Ovary (tissue), 9 donors: ENCODE results near the gene CFAP299. TPM values are rescaled to one million over a fixed set of nuclear protein-coding genes. Genes with fewer than 3 reads are reported as not detected.
"Not testable (repeated sequence)": the region's sequence is repeated elsewhere in the genome, so short reads cannot be mapped to it uniquely, and the experiment has no call there.

Experiments used
- DNase-seq, 5 donors: peaks; one replicate each; pipeline ENCODE4 v3.0.0-alpha.2; 2019 to 2020
- H3K27ac ChIP-seq, 2 donors: fragments of 200-600 bp; one replicate each; pipeline versions ENCODE4 v1.5.1 to v1.8.0; 2019 to 2022
- H3K27me3 ChIP-seq: fragments of 200-600 bp; one replicate; pipeline ENCODE4 v1.8.0; 2022
- H3K36me3 ChIP-seq: fragments of 200-600 bp; sonication (generic); one replicate; pipeline ENCODE4 v1.5.1; 2019
- H3K4me1 ChIP-seq: one replicate; pipeline ENCODE4 v1.8.1; 2013; ENCODE audit warnings: mild to moderate bottlenecking, moderate library complexity; ENCODE audit not compliant: insufficient read depth
- H3K4me3 ChIP-seq: fragments of 200-600 bp; sonication (generic); one replicate; pipeline ENCODE4 v1.5.1; 2017
- H3K9me3 ChIP-seq, 2 donors: fragments of 200-600 bp in 1 of 2; sonication (generic) in 1 of 2; one replicate each; pipeline versions ENCODE4 v1.5.1 to v1.8.1; 2013 to 2019; ENCODE audit warnings: mild to moderate bottlenecking in 1 of 2, moderate library complexity in 1 of 2
- EP300 ChIP-seq: sonication (generic); formaldehyde crosslinking; IDR thresholded peaks from one replicate; pipeline ENCODE4 v1.6.1; 2017; ENCODE audit warnings: antibody characterized with exemption
- POLR2A ChIP-seq: fragments of 450-650 bp; IDR thresholded peaks from one replicate; pipeline ENCODE4 v1.6.1; 2017; ENCODE audit warnings: antibody characterized with exemption, mild to moderate bottlenecking, moderate library complexity
- WGBS, 3 donors: extraction: QIAGEN DNeasy Blood & Tissue Kit in 1 of 3; methylation state at CpG; one replicate each; pipeline versions ENCODE4 v1.1.5 to v1.1.7; 2013 to 2017; 5-methylcytosine and 5-hydroxymethylcytosine counted together
- intact Hi-C, 4 donors: fragments of 100-400 bp; cut with DNase I; formaldehyde crosslinking; loops; one replicate each; pipeline versions ENCODE4 v1.11.0 to v1.15.1; 2022 to 2023
- polyA plus RNA-seq, 2 donors: library from polyadenylated mRNA; stranded (reverse); fragments of 200-250 nt in 1 of 2; fragments of 350-450 nt in 1 of 2; fragmentation: Illumina TruSeq in 1 of 2; extraction: RNeasy Lipid Tissue Mini Kit (QIAGEN cat#74804) in 1 of 2; gene quantifications; one replicate each; pipeline ENCODE4 v1.2.3, GENCODE V29; 2013 to 2014
- total RNA-seq, 7 donors: library from RNA; depleted of rRNA in 2 of 7; stranded (reverse); fragments of >200 nt in 2 of 7; fragmentation: NEBNext Ultra II Directional in 3 of 7; extraction: Animal tissue kit (Norgen Biotek cat#: 25700) in 3 of 7; gene quantifications; one replicate each; pipeline versions ENCODE4 v1.1.0 to v1.2.4, GENCODE V29; 2016 to 2023
- TF ChIP-seq, protein P1 (sequence below), 3 donors: fragments of 450-650 bp in 2 of 3; fragments of 200-600 bp in 1 of 3; IDR thresholded peaks; one replicate each; pipeline versions ENCODE4 v1.5.1 to v1.8.0; 2016 to 2022; ENCODE audit warnings: antibody characterized with exemption in 3 of 3, mild to moderate bottlenecking in 1 of 3
- donor health status: DM: no; HTN: no; CAD: no; lungs with moderate emphysema.
- donor health status: DM: no; HTN: no; CAD: no.
- donor health status: Bipolar disorder and iron deficiency.
- donor health status: DM: yes; HTN: yes; CAD: no.
- donor health status: DM: no; HTN: no; CAD: no.
- donor health status: DM: yes; HTN: yes; CAD: no.

The CFAP299 gene
- total and polyA plus RNA-seq, 9 donors = 0.32 to 17.0 (median 0.97) TPM; not detected in 2

- Histone ChIP-seq H3K36me3 (no peaks in the 10 kb centered on the region), H3K27me3 (no peaks in the 10 kb centered on the region), H3K27ac (no peak overlapping the region), H3K4me3 (no peak overlapping the region), H3K9me3 (no peaks in the 10 kb centered on the region), H3K4me1 (no peaks in the 10 kb centered on the region)
- intact Hi-C loops = no loop called here
- no peak for DNase-seq
- TF ChIP-seq EP300 = no peak
- TF ChIP-seq, protein P1, sequence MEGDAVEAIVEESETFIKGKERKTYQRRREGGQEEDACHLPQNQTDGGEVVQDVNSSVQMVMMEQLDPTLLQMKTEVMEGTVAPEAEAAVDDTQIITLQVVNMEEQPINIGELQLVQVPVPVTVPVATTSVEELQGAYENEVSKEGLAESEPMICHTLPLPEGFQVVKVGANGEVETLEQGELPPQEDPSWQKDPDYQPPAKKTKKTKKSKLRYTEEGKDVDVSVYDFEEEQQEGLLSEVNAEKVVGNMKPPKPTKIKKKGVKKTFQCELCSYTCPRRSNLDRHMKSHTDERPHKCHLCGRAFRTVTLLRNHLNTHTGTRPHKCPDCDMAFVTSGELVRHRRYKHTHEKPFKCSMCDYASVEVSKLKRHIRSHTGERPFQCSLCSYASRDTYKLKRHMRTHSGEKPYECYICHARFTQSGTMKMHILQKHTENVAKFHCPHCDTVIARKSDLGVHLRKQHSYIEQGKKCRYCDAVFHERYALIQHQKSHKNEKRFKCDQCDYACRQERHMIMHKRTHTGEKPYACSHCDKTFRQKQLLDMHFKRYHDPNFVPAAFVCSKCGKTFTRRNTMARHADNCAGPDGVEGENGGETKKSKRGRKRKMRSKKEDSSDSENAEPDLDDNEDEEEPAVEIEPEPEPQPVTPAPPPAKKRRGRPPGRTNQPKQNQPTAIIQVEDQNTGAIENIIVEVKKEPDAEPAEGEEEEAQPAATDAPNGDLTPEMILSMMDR (IDR thresholded peaks at IDR 0.05) = no peak
- WGBS, 3 donors = 90 to 92% (median 91%) methylated on average over 3 of the region's 3 CpGs
Measured at GRCh38 chr4:80311130-80311529, 24.4 kb upstream of the CFAP299 start.

DNA sequence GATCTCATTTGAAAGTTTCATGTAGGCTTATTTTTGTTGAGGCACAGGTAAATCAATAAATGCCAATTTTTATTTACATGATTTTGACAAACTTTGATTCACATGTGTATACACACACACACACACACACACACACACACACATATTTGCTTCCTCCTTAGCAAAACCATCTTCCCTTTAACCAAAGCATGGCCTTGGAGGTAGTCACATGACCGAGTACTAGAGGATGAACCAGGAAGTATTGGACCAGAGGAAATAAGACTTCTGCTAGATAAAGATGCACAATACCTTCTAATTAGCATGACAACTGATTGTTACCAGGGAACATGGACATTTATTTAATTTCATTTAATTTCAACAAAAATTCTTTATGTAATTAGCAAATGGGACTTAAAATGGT, 23.4 kb upstream of the CFAP299 start:
- WGBS, 3 donors = 87 to 90% (median 88%) methylated on average over 1 of the region's 1 CpG
- Histone ChIP-seq H3K36me3 (no peaks in the 10 kb centered on the region), H3K27me3 (no peaks in the 10 kb centered on the region), H3K27ac (no peak overlapping the region), H3K4me1 (no peaks in the 10 kb centered on the region), H3K4me3 (no peak overlapping the region), H3K9me3 (no peaks in the 10 kb centered on the region)
- DNase-seq = no peak
- intact Hi-C loops = no loop called here
- TF ChIP-seq EP300 = no peak
- TF ChIP-seq, protein P1 (IDR thresholded peaks at IDR 0.05) = no peak
- no peak for TF ChIP-seq POLR2A

DNA sequence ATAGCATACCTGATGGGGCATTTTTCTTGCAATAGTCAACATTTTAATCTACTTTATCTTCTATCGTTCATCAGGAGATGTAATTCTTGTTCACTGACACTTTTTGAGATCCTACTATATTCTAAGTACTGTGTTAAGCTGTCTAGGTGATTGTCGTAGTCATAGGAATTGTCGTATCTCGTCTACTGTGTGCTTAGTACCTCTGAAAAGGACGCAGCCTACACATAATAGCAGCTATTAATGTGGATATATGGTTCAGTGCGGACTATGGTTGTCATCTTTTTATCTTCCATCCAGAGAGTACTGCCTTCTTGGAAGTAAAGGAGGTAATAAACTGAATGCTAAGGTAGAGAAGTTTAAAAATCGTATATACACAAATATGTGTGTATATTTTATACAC, 21.9 kb upstream of the CFAP299 start:
- Histone ChIP-seq H3K36me3 (no peaks in the 10 kb centered on the region), H3K4me1 (no peaks in the 10 kb centered on the region), H3K4me3 (no peak overlapping the region), H3K27ac (no peak overlapping the region), H3K9me3 (no peaks in the 10 kb centered on the region), H3K27me3 (no peaks in the 10 kb centered on the region)
- intact Hi-C loops = no loop called here
- TF ChIP-seq EP300 (no peak), POLR2A (no peak)
- TF ChIP-seq, protein P1 (IDR thresholded peaks at IDR 0.05) = no peak
- 81 to 92% (median 86%) methylated on average over 7 of the region's 7 CpGs for WGBS, 3 donors
- DNase-seq = no peak

- H3K4me3 ChIP-seq, H3K27ac ChIP-seq, H3K4me1 ChIP-seq, H3K27me3 ChIP-seq, H3K36me3 ChIP-seq, intact Hi-C loops, DNase-seq, H3K9me3 ChIP-seq: not testable (repeated sequence)
Measured at GRCh38 chr4:80315848-80316247, 19.7 kb upstream of the CFAP299 start.

GRCh38 chr4:80321341-80321740, 14.2 kb upstream of the CFAP299 start:
- TF ChIP-seq POLR2A = no peak
- no peak for TF ChIP-seq EP300
- TF ChIP-seq, protein P1 (IDR thresholded peaks at IDR 0.05) = no peak
- H3K36me3 ChIP-seq = no peaks in the 10 kb centered on the region
- DNase-seq = no peak
- H3K27me3 ChIP-seq = no peaks in the 10 kb centered on the region
- H3K4me1 ChIP-seq = no peaks in the 10 kb centered on the region
- no peak overlapping the region for H3K27ac ChIP-seq
- no peak overlapping the region for H3K4me3 ChIP-seq
- WGBS, 3 donors = 94 to 96% (median 96%) methylated on average over 8 of the region's 8 CpGs
- intact Hi-C loops = no loop called here
- H3K9me3 ChIP-seq = no peaks in the 10 kb centered on the region
